SK-N-SH (cell line): Measurements from ENCODE around the gene ENTPD6. TPM values are rescaled to one million over a fixed set of nuclear protein-coding genes. Genes with fewer than 3 reads are reported as not detected.

Experiments used
- CTCF ChIA-PET: fragments of 300-600, 350-600 bp; formaldehyde crosslinking; extraction: SDS; loops from one replicate; lab custom pipeline; 2021; lab: Yijun Ruan, JAX
- POLR2A ChIA-PET: fragments of 350-600 bp; sonication (Branson Sonifier 250); formaldehyde crosslinking; extraction: SDS; loops from one replicate; lab custom pipeline; 2020; ENCODE audit warnings: antibody characterized with exemption, inconsistent platforms; lab: Yijun Ruan, JAX
- DNase-seq: peaks from one replicate; pipeline ENCODE4 v3.0.0; 2012
- H2AFZ ChIP-seq: fragments of 200-600 bp; sonication (generic); 2 replicates; pipeline ENCODE4 v1.8.1; 2016; ENCODE audit warnings: antibody characterized with exemption, mild to moderate bottlenecking, low read depth
- H3F3A ChIP-seq: fragments of 200-600 bp; sonication (generic); replicated peaks from 2 replicates; pipeline ENCODE3; 2016; ENCODE audit warnings: antibody characterized with exemption, mild to moderate bottlenecking; ENCODE audit not compliant: insufficient read depth
- H3K27ac ChIP-seq, 2 experiments: fragments of 200-500 bp in 1 of 2; fragments of 200-600 bp in 1 of 2; sonication (Bioruptor generic) in 1 of 2; sonication (generic), shearing (Covaris generic) in 1 of 2; 2 replicates each; pipeline versions ENCODE4 v1.5.1 to v1.6.1; 2014 to 2016; ENCODE audit warnings: low read depth in 2 of 2, inconsistent platforms in 1 of 2, low read length in 1 of 2, mild to moderate bottlenecking in 1 of 2, mixed read lengths in 1 of 2
- H3K27me3 ChIP-seq: fragments of 200-600 bp; sonication (generic), shearing (Covaris generic); 2 replicates; pipeline ENCODE4 v1.6.1; 2016; ENCODE audit warnings: mixed run types; ENCODE audit not compliant: insufficient read depth
- H3K36me3 ChIP-seq, 2 experiments: fragments of 200-500 bp in 1 of 2; fragments of 200-600 bp in 1 of 2; sonication (Bioruptor generic) in 1 of 2; sonication (generic) in 1 of 2; replicated peaks in 1 of 2; 2 replicates each; pipeline versions ENCODE3 to v1.5.1; 2014 to 2016; ENCODE audit warnings: low read length in 1 of 2, mild to moderate bottlenecking in 1 of 2; ENCODE audit not compliant: insufficient read depth in 2 of 2, control insufficient read depth in 1 of 2
- H3K4me1 ChIP-seq, 2 experiments: fragments of 200-500 bp in 1 of 2; fragments of 200-600 bp in 1 of 2; sonication (Bioruptor generic) in 1 of 2; sonication (generic), shearing (Covaris generic) in 1 of 2; 2 replicates each; pipeline versions ENCODE4 v1.5.1 to v1.6.1; 2014 to 2016; ENCODE audit warnings: low read depth in 1 of 2, low read length in 1 of 2, mixed run types in 1 of 2; ENCODE audit not compliant: insufficient read depth in 2 of 2, control insufficient read depth in 1 of 2
- H3K4me2 ChIP-seq: fragments of 200-600 bp; sonication (generic), shearing (Covaris generic); 2 replicates; pipeline ENCODE4 v1.6.1; 2017; ENCODE audit warnings: mixed run types
- H3K4me3 ChIP-seq, 2 experiments: fragments of 200-500 bp in 1 of 2; fragments of 200-600 bp in 1 of 2; sonication (Bioruptor generic) in 1 of 2; sonication (generic), shearing (Covaris generic) in 1 of 2; 2 replicates each; pipeline versions ENCODE4 v1.5.1 to v1.8.1; 2014 to 2016; ENCODE audit warnings: low read depth in 2 of 2, inconsistent platforms in 1 of 2, low read length in 1 of 2, mild to moderate bottlenecking in 1 of 2, mixed read lengths in 1 of 2, moderate library complexity in 1 of 2
- H3K79me2 ChIP-seq: fragments of 200-600 bp; sonication (generic); 2 replicates; pipeline ENCODE4 v1.8.1; 2017; ENCODE audit warnings: mild to moderate bottlenecking; ENCODE audit not compliant: insufficient read depth
- H3K9ac ChIP-seq: fragments of 200-600 bp; sonication (generic); 2 replicates; pipeline ENCODE4 v1.6.1; 2017; ENCODE audit warnings: mixed run types
- H3K9me2 ChIP-seq: fragments of 200-600 bp; sonication (generic); 2 replicates; pipeline ENCODE4 v1.6.1; 2017; ENCODE audit warnings: mixed run types
- H3K9me3 ChIP-seq: fragments of 200-600 bp; sonication (generic); 2 replicates; pipeline ENCODE4 v1.6.1; 2017; ENCODE audit warnings: mixed run types, mild to moderate bottlenecking, moderate library complexity
- H4K20me1 ChIP-seq: fragments of 200-600 bp; sonication (generic); 2 replicates; pipeline ENCODE4 v1.6.1; 2017; ENCODE audit warnings: mild to moderate bottlenecking, mixed run types; ENCODE audit not compliant: insufficient read depth
- ELF1 ChIP-seq: IDR thresholded peaks from 2 replicates; pipeline ENCODE4 v1.4.0; 2012
- EZH2phosphoT487 ChIP-seq: fragments of 200-600 bp; sonication (generic); IDR thresholded peaks from 2 replicates; pipeline ENCODE4 v1.6.1; 2017; ENCODE audit warnings: low read depth, mixed run types, mild to moderate bottlenecking, antibody characterized with exemption, moderate library complexity, borderline replicate concordance
- FOSL2 ChIP-seq: IDR thresholded peaks from 2 replicates; pipeline ENCODE4 v1.4.0; 2012; ENCODE audit warnings: low read depth, mild to moderate bottlenecking, moderate library complexity, borderline replicate concordance
- FOXJ3 ChIP-seq: sonication (generic); formaldehyde crosslinking; IDR thresholded peaks from 2 replicates; pipeline ENCODE4 v1.5.1; 2020; ENCODE audit warnings: mild to moderate bottlenecking, missing genetic modification reagents
- JUND ChIP-seq: IDR thresholded peaks from 2 replicates; pipeline ENCODE4 v1.4.0; 2012
- MEF2A ChIP-seq: IDR thresholded peaks from 2 replicates; pipeline ENCODE4 v1.4.0; 2012; ENCODE audit warnings: low read depth, borderline replicate concordance
- NRF1 ChIP-seq: IDR thresholded peaks from 2 replicates; pipeline ENCODE4 v1.6.1; 2012; ENCODE audit warnings: low read depth, mild to moderate bottlenecking, low read length
- POLR2AphosphoS5 ChIP-seq: IDR thresholded peaks from 2 replicates; pipeline ENCODE4 v1.6.1; 2012; ENCODE audit warnings: low read depth, low read length
- RCOR1 ChIP-seq: fragments of 150-350 bp; IDR thresholded peaks from 2 replicates; pipeline ENCODE4 v1.6.1; 2017; ENCODE audit warnings: antibody characterized with exemption, low read length
- RXRA ChIP-seq: IDR thresholded peaks from 2 replicates; pipeline ENCODE4 v1.4.0; 2012; ENCODE audit warnings: low read depth, mild to moderate bottlenecking, borderline replicate concordance
- SIN3A ChIP-seq: IDR thresholded peaks from 2 replicates; pipeline ENCODE4 v1.6.1; 2012; ENCODE audit warnings: low read depth, mild to moderate bottlenecking, low read length, moderate library complexity, borderline replicate concordance
- SMC3 ChIP-seq: IDR thresholded peaks from 2 replicates; pipeline ENCODE4 v1.6.1; 2012; ENCODE audit warnings: low read depth, low read length, improper control_type of control experiment
- TAF1 ChIP-seq: IDR thresholded peaks from 2 replicates; pipeline ENCODE4 v1.6.1; 2012; ENCODE audit warnings: low read depth, mild to moderate bottlenecking, low read length, moderate library complexity, borderline replicate concordance
- TCF12 ChIP-seq: IDR thresholded peaks from 2 replicates; pipeline ENCODE4 v1.4.0; 2012
- TEAD4 ChIP-seq: IDR thresholded peaks from 2 replicates; pipeline ENCODE4 v1.4.0; 2012; ENCODE audit warnings: mild to moderate bottlenecking, borderline replicate concordance; ENCODE audit not compliant: insufficient read depth
- WGBS: methylation state at CpG from one replicate; pipeline ENCODE4 v1.1.6; 2017; ENCODE audit warnings: low lambda C conversion rate; 5-methylcytosine and 5-hydroxymethylcytosine counted together
- polyA plus RNA-seq, 3 experiments: library from polyadenylated mRNA; depleted of rRNA; stranded (reverse); fragments of >200 nt; gene quantifications; 2 replicates each; pipeline ENCODE4 v1.2.3, GENCODE V29; 2012
- TF ChIP-seq, protein P1 (sequence below): IDR thresholded peaks from 2 replicates; pipeline ENCODE4 v1.4.0; 2012; ENCODE audit warnings: low read depth
- TF ChIP-seq, protein P2 (sequence below): fragments of 150-350 bp; IDR thresholded peaks from 2 replicates; pipeline ENCODE4 v1.6.1; 2016; ENCODE audit warnings: mild to moderate bottlenecking, low read depth, low read length
- TF ChIP-seq, protein P3 (sequence below): IDR thresholded peaks from 2 replicates; pipeline ENCODE4 v1.4.0; 2012; ENCODE audit warnings: low read depth, borderline replicate concordance
- TF ChIP-seq, protein P4 (sequence below): IDR thresholded peaks from 2 replicates; pipeline ENCODE4; 2012

The ENTPD6 gene
- polyA plus RNA-seq, 1 of the 3 experiments (the other 2 are of a cell fraction) = 76.1 TPM

DNA sequence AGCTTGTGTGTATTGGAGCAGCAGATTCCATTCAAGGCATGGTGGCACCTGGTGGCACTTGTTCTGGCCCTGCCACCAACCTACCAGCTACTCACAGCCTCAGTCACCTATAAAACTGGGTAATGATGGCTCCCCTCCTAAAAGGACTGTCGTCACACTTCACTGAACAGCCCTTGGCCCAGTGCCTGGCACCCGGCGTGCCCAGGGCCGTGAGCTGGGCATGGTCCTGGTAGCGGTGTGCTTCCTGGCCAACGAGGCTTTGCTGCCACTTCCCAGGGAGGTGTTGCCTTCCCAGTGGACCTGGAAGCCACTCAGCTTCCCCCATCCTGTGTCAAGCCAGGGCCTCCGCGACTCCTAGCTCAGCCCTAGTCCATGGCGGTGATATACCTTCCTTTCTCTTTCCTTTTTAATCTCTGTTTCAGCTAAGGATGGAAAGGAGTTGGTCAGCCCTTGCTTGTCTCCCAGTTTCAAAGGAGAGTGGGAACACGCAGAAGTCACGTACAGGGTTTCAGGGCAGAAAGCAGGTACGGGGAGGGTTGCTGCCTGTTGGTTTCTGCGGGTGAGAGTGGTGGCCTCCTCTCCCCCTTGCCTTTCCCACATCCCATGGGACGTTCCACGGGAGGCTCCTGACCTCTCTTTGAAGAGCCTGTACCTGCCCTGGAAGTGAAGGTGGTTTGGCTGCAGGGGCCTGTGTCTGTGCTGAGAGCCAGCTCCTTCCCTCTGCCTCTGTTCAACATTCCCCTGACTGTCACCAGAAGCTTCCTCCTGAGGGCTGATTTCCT is 25.5 kb downstream of the ENTPD6 start:
- no peaks in the 10 kb centered on the region for H3K79me2 ChIP-seq
- H2AFZ ChIP-seq = no peak overlapping the region
- no peak overlapping the region for H3K27ac ChIP-seq
- ChIA-PET CTCF (interaction anchor here (0.7 to 1.5 kb wide), 4 partner anchors 12 to 225 kb away, joined by 3 to 5 read pairs (median 4); no protein-coding TSS in a partner anchor), POLR2A (no interaction called here)
- H3K4me2 ChIP-seq = no peak overlapping the region
- no peaks in the 10 kb centered on the region for H3K27me3 ChIP-seq
- H4K20me1 ChIP-seq = no peaks in the 10 kb centered on the region
- H3K9me2 ChIP-seq = no peaks in the 10 kb centered on the region
- DNase-seq = no peak
- H3K9ac ChIP-seq = no peak overlapping the region
- 84% methylated on average over 10 of the region's 15 CpGs for WGBS
- H3F3A ChIP-seq = peaks cover 8% of the 10 kb centered on the region
- H3K4me3 ChIP-seq = no peak overlapping the region
- peaks cover 7 to 23% of the 10 kb centered on the region in 2 experiments; a peak in 2 of 4 replicates for H3K4me1 ChIP-seq
- H3K9me3 ChIP-seq = no peaks in the 10 kb centered on the region
- H3K36me3 ChIP-seq = peaks cover 4 to 26% of the 10 kb centered on the region in 2 experiments
- TF ChIP-seq TEAD4 (no peak), POLR2AphosphoS5 (no peak), EZH2phosphoT487 (no peak), MEF2A (no peak), TCF12 (no peak), NRF1 (no peak)
- TF ChIP-seq, protein P1, sequence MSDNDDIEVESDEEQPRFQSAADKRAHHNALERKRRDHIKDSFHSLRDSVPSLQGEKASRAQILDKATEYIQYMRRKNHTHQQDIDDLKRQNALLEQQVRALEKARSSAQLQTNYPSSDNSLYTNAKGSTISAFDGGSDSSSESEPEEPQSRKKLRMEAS = no peak
- TF ChIP-seq, protein P2, sequence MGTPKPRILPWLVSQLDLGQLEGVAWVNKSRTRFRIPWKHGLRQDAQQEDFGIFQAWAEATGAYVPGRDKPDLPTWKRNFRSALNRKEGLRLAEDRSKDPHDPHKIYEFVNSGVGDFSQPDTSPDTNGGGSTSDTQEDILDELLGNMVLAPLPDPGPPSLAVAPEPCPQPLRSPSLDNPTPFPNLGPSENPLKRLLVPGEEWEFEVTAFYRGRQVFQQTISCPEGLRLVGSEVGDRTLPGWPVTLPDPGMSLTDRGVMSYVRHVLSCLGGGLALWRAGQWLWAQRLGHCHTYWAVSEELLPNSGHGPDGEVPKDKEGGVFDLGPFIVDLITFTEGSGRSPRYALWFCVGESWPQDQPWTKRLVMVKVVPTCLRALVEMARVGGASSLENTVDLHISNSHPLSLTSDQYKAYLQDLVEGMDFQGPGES = no peak

DNA sequence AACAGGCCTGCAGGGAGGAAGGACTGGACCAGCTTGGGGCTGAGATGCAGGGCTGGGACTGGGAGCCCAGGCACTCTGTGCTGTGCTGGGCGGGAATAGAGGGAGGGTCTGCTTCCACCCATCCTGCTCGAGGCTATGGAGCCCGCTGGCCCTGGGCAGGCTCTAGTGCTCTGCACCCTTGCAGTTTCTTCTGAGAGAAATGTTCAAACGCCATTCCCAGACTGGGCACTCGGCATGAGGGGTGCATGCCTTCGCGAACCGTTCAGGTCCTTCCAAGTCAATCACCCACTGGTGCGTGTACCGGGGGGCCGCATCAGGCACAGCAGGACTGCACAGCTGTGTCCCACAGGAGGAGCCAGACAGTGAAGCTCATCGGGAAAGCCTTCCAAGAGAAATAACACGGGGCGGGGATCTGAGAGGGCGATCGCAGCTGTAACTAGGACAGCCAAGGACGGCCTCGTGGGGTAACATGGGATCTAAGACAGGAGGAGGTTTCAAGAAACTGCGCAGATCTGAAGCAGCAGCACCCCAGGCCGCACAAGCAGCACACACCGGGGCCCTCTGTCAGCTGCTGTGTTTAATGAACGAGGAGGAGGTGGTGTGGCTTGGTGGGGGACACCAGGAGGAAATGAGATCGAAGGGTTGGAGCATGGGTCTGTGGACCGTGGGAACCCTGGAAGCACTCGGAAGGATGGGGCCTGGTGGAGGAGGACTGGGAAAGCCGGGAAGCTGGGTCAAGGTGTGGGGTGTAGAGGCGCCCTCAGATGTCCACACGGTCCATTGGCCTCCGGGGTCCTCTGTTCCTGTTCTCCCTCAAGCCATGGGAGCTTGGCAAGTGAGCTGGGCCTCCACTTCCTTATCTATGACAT is 26.3 kb downstream of the ENTPD6 start:
- peaks cover 8% of the 10 kb centered on the region for H3F3A ChIP-seq
- H3K4me2 ChIP-seq = no peak overlapping the region
- no peaks in the 10 kb centered on the region for H4K20me1 ChIP-seq
- no peak overlapping the region for H2AFZ ChIP-seq
- WGBS = 95% methylated on average over 28 of the region's 29 CpGs
- POLR2A ChIA-PET = no interaction called here
- peaks cover 10 to 31% of the 10 kb centered on the region in 2 experiments; a peak in 3 of 4 replicates for H3K4me1 ChIP-seq
- DNase-seq = no peak
- H3K9me2 ChIP-seq = no peaks in the 10 kb centered on the region
- no peak overlapping the region; the same call in 1 of the 2 replicates for H3K9ac ChIP-seq
- no peaks in the 10 kb centered on the region for H3K27me3 ChIP-seq
- H3K4me3 ChIP-seq = no peak overlapping the region
- CTCF ChIA-PET = interaction anchor here (0.9 to 1.4 kb wide), 2 partner anchors 164 to 227 kb away, joined by 3 to 4 read pairs; no protein-coding TSS in a partner anchor
- peaks cover 4 to 23% of the 10 kb centered on the region in 2 experiments for H3K36me3 ChIP-seq
- H3K9me3 ChIP-seq = no peaks in the 10 kb centered on the region
- H3K79me2 ChIP-seq = no peaks in the 10 kb centered on the region
- H3K27ac ChIP-seq = peak overlapping the region in 1 of 2 experiments; percentile 92; a peak in 1 of 4 replicates
- TF ChIP-seq, protein P3, sequence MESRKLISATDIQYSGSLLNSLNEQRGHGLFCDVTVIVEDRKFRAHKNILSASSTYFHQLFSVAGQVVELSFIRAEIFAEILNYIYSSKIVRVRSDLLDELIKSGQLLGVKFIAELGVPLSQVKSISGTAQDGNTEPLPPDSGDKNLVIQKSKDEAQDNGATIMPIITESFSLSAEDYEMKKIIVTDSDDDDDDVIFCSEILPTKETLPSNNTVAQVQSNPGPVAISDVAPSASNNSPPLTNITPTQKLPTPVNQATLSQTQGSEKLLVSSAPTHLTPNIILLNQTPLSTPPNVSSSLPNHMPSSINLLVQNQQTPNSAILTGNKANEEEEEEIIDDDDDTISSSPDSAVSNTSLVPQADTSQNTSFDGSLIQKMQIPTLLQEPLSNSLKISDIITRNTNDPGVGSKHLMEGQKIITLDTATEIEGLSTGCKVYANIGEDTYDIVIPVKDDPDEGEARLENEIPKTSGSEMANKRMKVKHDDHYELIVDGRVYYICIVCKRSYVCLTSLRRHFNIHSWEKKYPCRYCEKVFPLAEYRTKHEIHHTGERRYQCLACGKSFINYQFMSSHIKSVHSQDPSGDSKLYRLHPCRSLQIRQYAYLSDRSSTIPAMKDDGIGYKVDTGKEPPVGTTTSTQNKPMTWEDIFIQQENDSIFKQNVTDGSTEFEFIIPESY = no peak
- TF ChIP-seq FOXJ3 (CRISPR knock-in tag) (no peak), JUND (no peak), EZH2phosphoT487 (no peak), RXRA (no peak), TEAD4 (no peak), RCOR1 (no peak), FOSL2 (no peak), TAF1 (no peak), SMC3 (no peak), SIN3A (no peak), ELF1 (no peak)
- TF ChIP-seq, protein P4, sequence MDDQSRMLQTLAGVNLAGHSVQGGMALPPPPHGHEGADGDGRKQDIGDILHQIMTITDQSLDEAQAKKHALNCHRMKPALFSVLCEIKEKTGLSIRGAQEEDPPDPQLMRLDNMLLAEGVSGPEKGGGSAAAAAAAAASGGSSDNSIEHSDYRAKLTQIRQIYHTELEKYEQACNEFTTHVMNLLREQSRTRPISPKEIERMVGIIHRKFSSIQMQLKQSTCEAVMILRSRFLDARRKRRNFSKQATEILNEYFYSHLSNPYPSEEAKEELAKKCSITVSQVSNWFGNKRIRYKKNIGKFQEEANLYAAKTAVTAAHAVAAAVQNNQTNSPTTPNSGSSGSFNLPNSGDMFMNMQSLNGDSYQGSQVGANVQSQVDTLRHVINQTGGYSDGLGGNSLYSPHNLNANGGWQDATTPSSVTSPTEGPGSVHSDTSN = no peak
- TF ChIP-seq, protein P2 = no peak
